GM23338 (cell line): Measurements from ENCODE around the gene DYNC2LI1. TPM values are rescaled to one million over a fixed set of nuclear protein-coding genes. Genes with fewer than 3 reads are reported as not detected.

Source experiments
- ATAC-seq: fragments of 200-7000 bp; cut with Tn5 transposase; 3 replicates; pipeline ENCODE4 v1.9.1; 2020
- DNase-seq: peaks from one replicate; pipeline ENCODE4 v3.0.0-alpha.2; 2015; ENCODE audit warnings: low spot score
- H2AFZ ChIP-seq: fragments of 200-600 bp; sonication (generic); 2 replicates; pipeline ENCODE4 v1.8.0; 2016; ENCODE audit warnings: antibody characterized with exemption, mild to moderate bottlenecking, moderate library complexity
- H3F3A ChIP-seq: fragments of 200-600 bp; sonication (generic); replicated peaks from 2 replicates; pipeline ENCODE4 v1.8.0; 2017; ENCODE audit warnings: antibody characterized with exemption, mixed run types, low read depth
- H3K27ac ChIP-seq: fragments of 200-600 bp; sonication (generic); 2 replicates; pipeline ENCODE4 v1.6.1; 2016; ENCODE audit warnings: low read depth
- H3K27me3 ChIP-seq: fragments of 200-600 bp; sonication (generic); 2 replicates; pipeline ENCODE4 v1.8.0; 2016; ENCODE audit warnings: mild to moderate bottlenecking, mixed run types, moderate library complexity; ENCODE audit not compliant: insufficient read depth
- H3K36me3 ChIP-seq: fragments of 200-600 bp; sonication (generic); 2 replicates; pipeline ENCODE4 v1.8.0; 2016; ENCODE audit warnings: mild to moderate bottlenecking; ENCODE audit not compliant: insufficient read depth
- H3K4me1 ChIP-seq: fragments of 200-600 bp; sonication (generic); 2 replicates; pipeline ENCODE4 v1.8.0; 2016; ENCODE audit warnings: mild to moderate bottlenecking, moderate library complexity; ENCODE audit not compliant: insufficient read depth
- H3K4me2 ChIP-seq: fragments of 200-600 bp; sonication (generic); 2 replicates; pipeline ENCODE4 v1.7.1; 2017; ENCODE audit warnings: mixed run types
- H3K4me3 ChIP-seq: fragments of 200-600 bp; sonication (generic); 2 replicates; pipeline ENCODE4 v1.6.1; 2016; ENCODE audit warnings: mixed run types
- H3K79me2 ChIP-seq: fragments of 200-600 bp; sonication (generic); replicated peaks from 2 replicates; pipeline ENCODE4 v1.8.0; 2017; ENCODE audit warnings: mild to moderate bottlenecking; ENCODE audit not compliant: insufficient read depth
- H3K9me2 ChIP-seq: fragments of 200-600 bp; sonication (generic); 2 replicates; pipeline ENCODE4 v1.8.0; 2017; ENCODE audit not compliant: insufficient read depth
- H4K20me1 ChIP-seq: fragments of 200-600 bp; sonication (generic); replicated peaks from 2 replicates; pipeline ENCODE4 v1.8.0; 2017; ENCODE audit warnings: mild to moderate bottlenecking; ENCODE audit not compliant: insufficient read depth
- H3K27ac Mint-ChIP-seq: 2 replicates; pipeline ENCODE4 v1.8.0; 2020; ENCODE audit warnings: inconsistent platforms, mild to moderate bottlenecking, moderate library complexity, mixed read lengths
- H3K27me3 Mint-ChIP-seq: 3 replicates; pipeline ENCODE4 v1.8.0; 2022; ENCODE audit warnings: low read depth, mild to moderate bottlenecking, moderate library complexity, mixed read lengths, inconsistent platforms; ENCODE audit not compliant: insufficient read depth, poor library complexity
- H3K36me3 Mint-ChIP-seq: 3 replicates; pipeline ENCODE4 v1.8.0; 2021; ENCODE audit warnings: low read depth, mild to moderate bottlenecking, inconsistent platforms, moderate library complexity, mixed read lengths
- H3K4me1 Mint-ChIP-seq: 3 replicates; pipeline ENCODE4 v1.8.0; 2020; ENCODE audit warnings: mild to moderate bottlenecking, inconsistent platforms, mixed read lengths
- H3K4me3 Mint-ChIP-seq: 3 replicates; pipeline ENCODE4 v1.8.0; 2021; ENCODE audit warnings: moderate library complexity, mild to moderate bottlenecking, inconsistent platforms, mixed read lengths
- H3K9me3 Mint-ChIP-seq: 3 replicates; pipeline ENCODE4 v1.8.0; 2020; ENCODE audit warnings: moderate library complexity, mild to moderate bottlenecking, inconsistent platforms, mixed read lengths
- CREB1 ChIP-seq: fragments of 250-450 bp; sonication (Bioruptor Pico); IDR thresholded peaks from 2 replicates; pipeline ENCODE4 v1.5.0; 2020; ENCODE audit warnings: low read depth, mild to moderate bottlenecking, moderate library complexity
- EZH2phosphoT487 ChIP-seq: fragments of 200-600 bp; sonication (generic); IDR thresholded peaks from one replicate; pipeline ENCODE4 v1.8.1; 2018; ENCODE audit warnings: antibody characterized with exemption; ENCODE audit not compliant: unreplicated experiment
- POLR2AphosphoS5 ChIP-seq: IDR thresholded peaks from 2 replicates; pipeline ENCODE4 v1.6.1; 2016; ENCODE audit warnings: antibody characterized with exemption, low read depth
- REST ChIP-seq: IDR thresholded peaks from one replicate; pipeline ENCODE4 v1.6.1; 2018; ENCODE audit warnings: antibody characterized with exemption; ENCODE audit not compliant: unreplicated experiment
- polyA plus RNA-seq: library from polyadenylated mRNA; unstranded; fragments of >200 nt; fragmentation: Nextera tagmentation; extraction: Ambion mirVana; gene quantifications from 2 replicates; pipeline ENCODE4 v1.2.1, GENCODE V29; 2016
- total RNA-seq: library from RNA; depleted of rRNA; stranded (reverse); fragments of >200 nt; shearing (Covaris generic); gene quantifications from 2 replicates; pipeline ENCODE4 v1.2.3, GENCODE V29; 2014
- TF ChIP-seq, protein P1 (sequence below): fragments of 250-450 bp; sonication (Bioruptor Pico); IDR thresholded peaks from 2 replicates; pipeline ENCODE4 v1.5.0; 2020; ENCODE audit warnings: mild to moderate bottlenecking, moderate library complexity

The DYNC2LI1 gene
- total and polyA plus RNA-seq, 2 experiments from 2014 or later = 8.4 to 11.5 TPM

DNA sequence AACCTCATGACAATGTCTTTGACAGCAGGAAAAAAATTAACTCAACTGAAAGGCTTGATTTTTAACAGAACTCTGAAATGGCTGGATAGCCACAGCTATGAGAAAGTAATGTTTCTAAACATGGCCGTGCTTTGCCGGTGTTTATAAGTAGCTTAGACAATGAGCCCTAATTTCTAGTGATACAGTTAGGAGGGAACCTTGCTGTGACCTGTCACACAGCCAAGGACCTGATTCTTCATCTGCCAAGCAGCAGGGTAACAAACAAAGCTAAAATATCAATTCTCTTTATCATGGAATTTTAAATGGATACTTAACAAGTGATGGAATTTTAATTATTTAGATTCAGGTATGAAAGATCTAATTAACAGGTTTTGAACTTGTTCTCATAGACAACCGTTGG, 24.3 kb upstream of the DYNC2LI1 start (continued):
- TF ChIP-seq, protein P1, sequence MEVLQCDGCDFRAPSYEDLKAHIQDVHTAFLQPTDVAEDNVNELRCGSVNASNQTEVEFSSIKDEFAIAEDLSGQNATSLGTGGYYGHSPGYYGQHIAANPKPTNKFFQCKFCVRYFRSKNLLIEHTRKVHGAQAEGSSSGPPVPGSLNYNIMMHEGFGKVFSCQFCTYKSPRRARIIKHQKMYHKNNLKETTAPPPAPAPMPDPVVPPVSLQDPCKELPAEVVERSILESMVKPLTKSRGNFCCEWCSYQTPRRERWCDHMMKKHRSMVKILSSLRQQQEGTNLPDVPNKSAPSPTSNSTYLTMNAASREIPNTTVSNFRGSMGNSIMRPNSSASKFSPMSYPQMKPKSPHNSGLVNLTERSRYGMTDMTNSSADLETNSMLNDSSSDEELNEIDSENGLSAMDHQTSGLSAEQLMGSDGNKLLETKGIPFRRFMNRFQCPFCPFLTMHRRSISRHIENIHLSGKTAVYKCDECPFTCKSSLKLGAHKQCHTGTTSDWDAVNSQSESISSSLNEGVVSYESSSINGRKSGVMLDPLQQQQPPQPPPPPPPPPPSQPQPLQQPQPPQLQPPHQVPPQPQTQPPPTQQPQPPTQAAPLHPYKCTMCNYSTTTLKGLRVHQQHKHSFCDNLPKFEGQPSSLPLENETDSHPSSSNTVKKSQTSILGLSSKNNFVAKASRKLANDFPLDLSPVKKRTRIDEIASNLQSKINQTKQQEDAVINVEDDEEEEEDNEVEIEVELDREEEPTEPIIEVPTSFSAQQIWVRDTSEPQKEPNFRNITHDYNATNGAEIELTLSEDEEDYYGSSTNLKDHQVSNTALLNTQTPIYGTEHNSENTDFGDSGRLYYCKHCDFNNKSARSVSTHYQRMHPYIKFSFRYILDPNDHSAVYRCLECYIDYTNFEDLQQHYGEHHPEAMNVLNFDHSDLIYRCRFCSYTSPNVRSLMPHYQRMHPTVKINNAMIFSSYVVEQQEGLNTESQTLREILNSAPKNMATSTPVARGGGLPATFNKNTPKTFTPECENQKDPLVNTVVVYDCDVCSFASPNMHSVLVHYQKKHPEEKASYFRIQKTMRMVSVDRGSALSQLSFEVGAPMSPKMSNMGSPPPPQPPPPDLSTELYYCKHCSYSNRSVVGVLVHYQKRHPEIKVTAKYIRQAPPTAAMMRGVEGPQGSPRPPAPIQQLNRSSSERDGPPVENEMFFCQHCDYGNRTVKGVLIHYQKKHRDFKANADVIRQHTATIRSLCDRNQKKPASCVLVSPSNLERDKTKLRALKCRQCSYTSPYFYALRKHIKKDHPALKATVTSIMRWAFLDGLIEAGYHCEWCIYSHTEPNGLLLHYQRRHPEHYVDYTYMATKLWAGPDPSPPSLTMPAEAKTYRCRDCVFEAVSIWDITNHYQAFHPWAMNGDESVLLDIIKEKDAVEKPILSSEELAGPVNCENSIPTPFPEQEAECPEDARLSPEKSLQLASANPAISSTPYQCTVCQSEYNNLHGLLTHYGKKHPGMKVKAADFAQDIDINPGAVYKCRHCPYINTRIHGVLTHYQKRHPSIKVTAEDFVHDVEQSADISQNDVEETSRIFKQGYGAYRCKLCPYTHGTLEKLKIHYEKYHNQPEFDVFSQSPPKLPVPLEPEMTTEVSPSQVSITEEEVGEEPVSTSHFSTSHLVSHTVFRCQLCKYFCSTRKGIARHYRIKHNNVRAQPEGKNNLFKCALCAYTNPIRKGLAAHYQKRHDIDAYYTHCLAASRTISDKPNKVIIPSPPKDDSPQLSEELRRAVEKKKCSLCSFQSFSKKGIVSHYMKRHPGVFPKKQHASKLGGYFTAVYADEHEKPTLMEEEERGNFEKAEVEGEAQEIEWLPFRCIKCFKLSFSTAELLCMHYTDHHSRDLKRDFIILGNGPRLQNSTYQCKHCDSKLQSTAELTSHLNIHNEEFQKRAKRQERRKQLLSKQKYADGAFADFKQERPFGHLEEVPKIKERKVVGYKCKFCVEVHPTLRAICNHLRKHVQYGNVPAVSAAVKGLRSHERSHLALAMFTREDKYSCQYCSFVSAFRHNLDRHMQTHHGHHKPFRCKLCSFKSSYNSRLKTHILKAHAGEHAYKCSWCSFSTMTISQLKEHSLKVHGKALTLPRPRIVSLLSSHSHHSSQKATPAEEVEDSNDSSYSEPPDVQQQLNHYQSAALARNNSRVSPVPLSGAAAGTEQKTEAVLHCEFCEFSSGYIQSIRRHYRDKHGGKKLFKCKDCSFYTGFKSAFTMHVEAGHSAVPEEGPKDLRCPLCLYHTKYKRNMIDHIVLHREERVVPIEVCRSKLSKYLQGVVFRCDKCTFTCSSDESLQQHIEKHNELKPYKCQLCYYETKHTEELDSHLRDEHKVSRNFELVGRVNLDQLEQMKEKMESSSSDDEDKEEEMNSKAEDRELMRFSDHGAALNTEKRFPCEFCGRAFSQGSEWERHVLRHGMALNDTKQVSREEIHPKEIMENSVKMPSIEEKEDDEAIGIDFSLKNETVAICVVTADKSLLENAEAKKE (CRISPR knock-in tag) = no peak
- TF ChIP-seq EZH2phosphoT487 = no peak

- Histone ChIP-seq H3K36me3 (no peaks in the 10 kb centered on the region), H4K20me1 (no peaks in the 10 kb centered on the region), H3K9me2 (0 out of 2 replicates have a peak, but pooled peaks cover 4% of the 10 kb centered on the region), H3K27me3 (no peaks in the 10 kb centered on the region), H3K4me2 (no peak overlapping the region), H3F3A (no peaks in the 10 kb centered on the region), H3K4me3 (no peak overlapping the region), H3K27ac (no peak overlapping the region), H2AFZ (no peak overlapping the region), H3K79me2 (no peaks in the 10 kb centered on the region), H3K4me1 (no peaks in the 10 kb centered on the region)
- no peak overlapping the region for H3K27ac Mint-ChIP-seq
- DNase-seq (no peak), ATAC-seq (no peak)
- peaks cover 9% of the 10 kb centered on the region for H3K4me1 Mint-ChIP-seq
- no peaks in the 10 kb centered on the region for H3K9me3 Mint-ChIP-seq
- peaks cover 4% of the 10 kb centered on the region for H3K27me3 Mint-ChIP-seq
- H3K4me3 Mint-ChIP-seq = no peak overlapping the region
- H3K36me3 Mint-ChIP-seq = no peaks in the 10 kb centered on the region; the same call in 2 of the 3 replicates
- TF ChIP-seq CREB1 (CRISPR knock-in tag) (no peak), EZH2phosphoT487 (no peak), REST (no peak), POLR2AphosphoS5 (no peak)
- TF ChIP-seq, protein P1 (CRISPR knock-in tag) = no peak
Measured at GRCh38 chr2:43751476-43751990, 22.3 kb upstream of the DYNC2LI1 start.
